Osteocyte (in vitro differentiated cells): ENCODE measurements around the gene STMN1. TPM values are rescaled to one million over a fixed set of nuclear protein-coding genes. Genes with fewer than 3 reads are reported as not detected.

ENCODE experiments used
- DNase-seq: peaks from one replicate; pipeline ENCODE4 v3.0.0; 2021; ENCODE audit warnings: mixed read lengths; ENCODE audit not compliant: unreplicated experiment; ENCODE audit errors: extremely low spot score
- H3K27ac Mint-ChIP-seq: one replicate; pipeline ENCODE4 v1.8.0; 2021; ENCODE audit warnings: mild to moderate bottlenecking, mixed read lengths; ENCODE audit not compliant: unreplicated experiment
- H3K27me3 Mint-ChIP-seq: one replicate; pipeline ENCODE4 v1.8.0; 2021; ENCODE audit warnings: mixed read lengths; ENCODE audit not compliant: unreplicated experiment
- H3K36me3 Mint-ChIP-seq: one replicate; pipeline ENCODE4 v1.8.0; 2021; ENCODE audit warnings: mixed read lengths; ENCODE audit not compliant: unreplicated experiment
- H3K4me1 Mint-ChIP-seq: one replicate; pipeline ENCODE4 v1.8.0; 2021; ENCODE audit warnings: mixed read lengths; ENCODE audit not compliant: unreplicated experiment
- H3K4me3 Mint-ChIP-seq: one replicate; pipeline ENCODE4 v1.8.0; 2021; ENCODE audit warnings: mild to moderate bottlenecking, moderate library complexity, mixed read lengths; ENCODE audit not compliant: unreplicated experiment
- H3K9me3 Mint-ChIP-seq: one replicate; pipeline ENCODE4 v1.8.0; 2021; ENCODE audit warnings: mixed read lengths; ENCODE audit not compliant: unreplicated experiment
- CTCF ChIP-seq: fragments of 200-600 bp; sonication (generic); IDR thresholded peaks from 2 replicates; pipeline ENCODE4 v1.5.0; 2021; ENCODE audit warnings: antibody characterized with exemption, mild to moderate bottlenecking, moderate library complexity
- total RNA-seq: library from RNA; stranded (reverse); gene quantifications from 2 replicates; pipeline ENCODE4 v1.2.1, GENCODE V29; 2021

Gene STMN1
- total RNA-seq, 1 donor from 2014 or later = 255 TPM

GRCh38 chr1:25881266-25881665 lies 25.0 kb downstream of the STMN1 start:
- Mint-ChIP-seq H3K4me1 (peaks cover 2% of the 10 kb centered on the region), H3K36me3 (no peaks in the 10 kb centered on the region), H3K9me3 (no peaks in the 10 kb centered on the region), H3K4me3 (no peak overlapping the region), H3K27ac (no peak overlapping the region), H3K27me3 (no peaks in the 10 kb centered on the region)
- no peak for DNase-seq
- no peak for TF ChIP-seq CTCF

GRCh38 chr1:25880518-25880917 lies 25.7 kb downstream of the STMN1 start:
- Mint-ChIP-seq H3K27me3 (no peaks in the 10 kb centered on the region), H3K4me1 (peaks cover 6% of the 10 kb centered on the region), H3K27ac (no peak overlapping the region), H3K4me3 (no peak overlapping the region), H3K9me3 (no peaks in the 10 kb centered on the region), H3K36me3 (no peaks in the 10 kb centered on the region)
- no peak for DNase-seq
- TF ChIP-seq CTCF = no peak

- Mint-ChIP-seq H3K9me3 (no peaks in the 10 kb centered on the region), H3K4me3 (no peak overlapping the region), H3K36me3 (no peaks in the 10 kb centered on the region), H3K4me1 (peaks cover 11% of the 10 kb centered on the region), H3K27ac (no peak overlapping the region), H3K27me3 (no peaks in the 10 kb centered on the region)
- no peak for DNase-seq
- no peak for TF ChIP-seq CTCF
Measured at GRCh38 chr1:25879675-25880074, 26.5 kb downstream of the STMN1 start.

GRCh38 chr1:25878690-25879089 lies 27.5 kb downstream of the STMN1 start:
- no peak for TF ChIP-seq CTCF

GRCh38 chr1:25877155-25877554 lies 29.1 kb downstream of the STMN1 start:
- Mint-ChIP-seq H3K27me3 (no peaks in the 10 kb centered on the region), H3K4me1 (peaks cover 18% of the 10 kb centered on the region), H3K27ac (no peak overlapping the region), H3K36me3 (no peaks in the 10 kb centered on the region), H3K4me3 (no peak overlapping the region), H3K9me3 (no peaks in the 10 kb centered on the region)
- TF ChIP-seq CTCF = no peak
- no peak for DNase-seq

More at GRCh38 chr1:25878690-25879089, 27.5 kb downstream of the STMN1 start:
- H3K27me3 Mint-ChIP-seq = no peaks in the 10 kb centered on the region
- H3K36me3 Mint-ChIP-seq = no peaks in the 10 kb centered on the region
- DNase-seq = no peak
- no peak overlapping the region for H3K4me3 Mint-ChIP-seq
- no peak overlapping the region for H3K27ac Mint-ChIP-seq
- H3K4me1 Mint-ChIP-seq = peaks cover 14% of the 10 kb centered on the region
- H3K9me3 Mint-ChIP-seq = no peaks in the 10 kb centered on the region
